Naive thymus-derived CD8-positive, alpha-beta T cell (primary cell): ENCODE data around the gene OXCT2. TPM values are rescaled to one million over a fixed set of nuclear protein-coding genes. Genes with fewer than 3 reads are reported as not detected.
"Not testable (repeated sequence)": the region's sequence is repeated elsewhere in the genome, so short reads cannot be mapped to it uniquely, and the experiment has no call there.

ENCODE experiments used
- ATAC-seq, 2 donors: fragments of 150-1000 bp; cut with Tn5 transposase in 1 of 2; sonication (Bioruptor Pico), chemical (Tn5 transposase) in 1 of 2; 1 replicate in 1 of 2; 2 replicates in 1 of 2; pipeline ENCODE4 v1.10.0; 2021; ENCODE audit warnings: mild to moderate bottlenecking in 2 of 2, moderate library complexity in 2 of 2
- POLR2A ChIA-PET: fragments of 350-600 bp; sonication (Branson Sonifier 250); formaldehyde crosslinking; loops from one replicate; lab custom pipeline; 2021; ENCODE audit warnings: antibody characterized with exemption; lab: Charles Lee
- DNase-seq, 10 donors: peaks; one replicate each; pipeline versions ENCODE4 v3.0.0 to v3.0.0-alpha.2; 2020 to 2022
- H3K27ac Mint-ChIP-seq, 10 donors: one replicate each; pipeline ENCODE4 v1.8.0; 2020 to 2022; ENCODE audit warnings: mild to moderate bottlenecking in 10 of 10, mixed read lengths in 10 of 10, moderate library complexity in 4 of 10, inconsistent platforms in 1 of 10
- H3K27me3 Mint-ChIP-seq, 5 donors: one replicate each; pipeline ENCODE4 v1.8.0; 2021 to 2022; ENCODE audit warnings: mixed read lengths in 5 of 5
- H3K36me3 Mint-ChIP-seq, 3 donors: one replicate each; pipeline ENCODE4 v1.8.0; 2020 to 2022; ENCODE audit warnings: mixed read lengths in 3 of 3, mild to moderate bottlenecking in 2 of 3, inconsistent platforms in 1 of 3
- H3K4me1 Mint-ChIP-seq, 4 donors: one replicate each; pipeline ENCODE4 v1.8.0; 2021 to 2022; ENCODE audit warnings: mixed read lengths in 4 of 4
- H3K4me3 Mint-ChIP-seq, 10 donors: one replicate each; pipeline ENCODE4 v1.8.0; 2020 to 2022; ENCODE audit warnings: mild to moderate bottlenecking in 10 of 10, mixed read lengths in 10 of 10, moderate library complexity in 6 of 10, inconsistent platforms in 1 of 10
- H3K9me3 Mint-ChIP-seq, 9 donors: one replicate each; pipeline ENCODE4 v1.8.0; 2020 to 2022; ENCODE audit warnings: mixed read lengths in 9 of 9, mild to moderate bottlenecking in 3 of 9, inconsistent platforms in 1 of 9, moderate library complexity in 1 of 9
- polyA plus RNA-seq, 3 donors: library from polyadenylated mRNA; unstranded; fragments of 300-500 nt; fragmentation: Illumina TruSeq; gene quantifications; one replicate each; pipeline ENCODE4 v1.2.3, GENCODE V29; 2021
- total RNA-seq, 8 experiments: library from RNA in 2 of 8; stranded (reverse) in 2 of 8; gene quantifications; one replicate each; pipeline ENCODE4 v1.2.3 and lab custom pipeline; 2021 to 2026

Gene OXCT2
- total and polyA plus RNA-seq, 5 experiments from 2014 or later = not detected

DNA sequence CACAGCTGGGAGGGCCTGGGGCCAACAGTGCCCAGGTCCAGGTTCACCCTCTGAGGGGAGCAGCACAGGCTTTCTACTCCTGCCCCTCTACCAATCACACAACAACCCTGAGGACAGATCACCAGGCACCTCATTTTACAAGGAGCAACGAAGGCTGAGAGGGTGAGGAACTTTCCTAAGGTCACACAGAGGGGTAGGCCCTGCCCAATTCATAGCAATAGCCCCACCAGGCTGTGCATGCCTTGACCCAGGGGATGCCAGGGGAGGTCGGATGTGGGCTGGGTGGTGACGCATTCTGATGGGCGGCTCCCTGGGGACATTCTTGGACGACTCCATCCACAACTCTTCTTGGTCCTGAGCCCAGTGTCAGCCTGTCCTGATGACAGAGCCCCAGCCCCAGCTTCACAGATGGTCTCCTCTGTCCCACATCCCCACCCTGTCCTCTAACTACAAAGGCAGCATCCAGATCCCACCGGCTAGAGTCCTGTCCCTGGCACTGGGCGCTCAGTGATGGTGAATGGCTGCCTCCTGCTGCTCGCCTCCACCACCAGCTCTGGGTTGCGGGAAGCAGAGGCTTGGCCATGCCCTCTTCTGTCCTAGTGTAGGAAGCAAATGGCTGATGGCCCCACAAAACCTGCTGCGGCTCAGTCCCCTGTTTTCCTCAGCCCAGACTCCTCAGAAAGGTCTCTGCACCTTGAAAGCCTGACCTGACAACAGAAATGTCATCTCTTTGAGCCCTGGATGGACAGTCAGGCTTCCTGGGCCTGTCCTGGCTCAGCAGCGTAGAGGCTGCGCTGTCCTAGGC is 15.4 kb upstream of the OXCT2 start:
- ATAC-seq, H3K4me1 Mint-ChIP-seq, H3K9me3 Mint-ChIP-seq, POLR2A ChIA-PET, DNase-seq, H3K27ac Mint-ChIP-seq, H3K36me3 Mint-ChIP-seq: not testable (repeated sequence)
- Mint-ChIP-seq H3K27me3 (peaks cover 7 to 29% (median 15%) of the 10 kb centered on the region in 5 donors), H3K4me3 (peak overlapping the region in 9 of 10 donors; percentile 36 to 78 (median 67))

DNA sequence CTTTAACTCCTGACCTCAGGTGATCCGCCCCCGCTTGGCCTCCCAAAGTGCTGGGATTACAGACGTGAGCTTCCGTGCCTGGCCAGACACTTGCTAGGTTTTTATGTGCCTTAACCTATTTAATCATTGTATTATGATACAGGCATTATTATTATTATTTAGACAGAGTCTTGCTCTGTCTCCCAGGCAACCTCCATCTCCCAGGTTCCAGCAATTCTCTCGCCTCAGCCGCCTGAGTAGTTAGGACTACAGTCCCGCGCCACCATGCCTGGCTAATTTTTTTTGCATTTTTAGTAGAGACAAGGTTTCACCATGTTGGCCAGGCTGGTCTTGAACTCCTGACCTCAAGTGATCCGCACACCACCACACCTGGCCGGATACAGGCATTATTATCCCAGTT is 11.5 kb upstream of the OXCT2 start:
- not testable (repeated sequence) for DNase-seq, H3K36me3 Mint-ChIP-seq, H3K9me3 Mint-ChIP-seq, H3K27ac Mint-ChIP-seq, H3K4me1 Mint-ChIP-seq, H3K4me3 Mint-ChIP-seq, ATAC-seq
- POLR2A ChIA-PET = interaction anchor here (0.6 to 0.8 kb wide), 2 partner anchors 21 to 44 kb away, joined by 3 to 6 read pairs; partner anchors contain the start of gene PPIE
- H3K27me3 Mint-ChIP-seq = peaks cover 1 to 20% (median 10%) of the 10 kb centered on the region in 5 donors

DNA sequence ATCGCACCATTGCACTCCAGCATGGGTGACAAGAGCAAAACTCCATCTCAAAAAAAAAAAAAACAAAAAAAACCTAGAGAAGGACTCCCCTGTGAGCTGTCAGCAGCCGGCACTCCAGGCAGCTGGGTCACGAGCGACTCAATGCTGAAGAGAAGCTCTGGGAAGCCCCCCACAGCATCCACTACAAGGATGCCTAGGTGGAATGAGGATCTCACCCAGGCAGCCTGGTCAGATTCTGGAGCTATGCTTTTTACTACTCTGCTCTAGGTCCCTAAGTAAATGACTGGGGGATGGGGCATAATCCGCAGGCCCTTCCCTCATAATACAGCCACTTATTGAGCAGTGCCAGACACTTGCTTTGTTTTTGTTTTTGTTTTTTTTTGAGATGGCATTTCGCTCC is 11.0 kb upstream of the OXCT2 start:
- H3K27ac Mint-ChIP-seq = no peak overlapping the region
- ATAC-seq = no peak
- POLR2A ChIA-PET = interaction anchor here (0.6 kb wide), 1 partner anchor 21 kb away, joined by 6 read pairs; no protein-coding TSS in a partner anchor
- H3K4me1 Mint-ChIP-seq = peaks cover 0 to 2% (median 0%) of the 10 kb centered on the region in 4 donors
- H3K9me3 Mint-ChIP-seq = no peaks in the 10 kb centered on the region
- no peak for DNase-seq
- H3K36me3 Mint-ChIP-seq = no peaks in the 10 kb centered on the region
- H3K4me3 Mint-ChIP-seq = no peak overlapping the region
- H3K27me3 Mint-ChIP-seq = peaks cover under 1 to 14% (median 8%) of the 10 kb centered on the region in 5 donors

DNA sequence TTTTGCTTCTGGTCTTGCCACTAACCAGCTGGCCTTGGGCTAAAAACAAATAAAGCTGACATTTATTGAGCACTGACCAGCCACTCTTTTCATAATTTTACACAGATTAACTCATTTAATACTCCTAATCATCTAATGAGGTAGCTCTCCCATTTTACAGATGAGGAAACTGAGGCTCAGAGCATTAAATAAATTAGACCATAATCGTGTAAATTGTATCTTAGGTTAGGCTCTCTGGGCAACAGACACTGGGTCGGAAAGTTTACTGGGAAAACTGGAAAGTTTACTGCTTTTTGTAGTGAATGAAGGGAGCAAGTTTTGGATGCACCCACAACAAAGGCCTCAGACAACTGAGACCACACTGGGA is 10.2 kb upstream of the OXCT2 start:
- DNase-seq = no peak
- Mint-ChIP-seq H3K4me3 (no peak overlapping the region), H3K36me3 (no peaks in the 10 kb centered on the region), H3K4me1 (peaks cover 0 to 2% (median under 1%) of the 10 kb centered on the region in 4 donors), H3K27me3 (peaks cover 0 to 8% (median 4%) of the 10 kb centered on the region in 5 donors), H3K27ac (no peak overlapping the region), H3K9me3 (no peaks in the 10 kb centered on the region)
- POLR2A ChIA-PET = no interaction called here
- ATAC-seq = no peak

DNA sequence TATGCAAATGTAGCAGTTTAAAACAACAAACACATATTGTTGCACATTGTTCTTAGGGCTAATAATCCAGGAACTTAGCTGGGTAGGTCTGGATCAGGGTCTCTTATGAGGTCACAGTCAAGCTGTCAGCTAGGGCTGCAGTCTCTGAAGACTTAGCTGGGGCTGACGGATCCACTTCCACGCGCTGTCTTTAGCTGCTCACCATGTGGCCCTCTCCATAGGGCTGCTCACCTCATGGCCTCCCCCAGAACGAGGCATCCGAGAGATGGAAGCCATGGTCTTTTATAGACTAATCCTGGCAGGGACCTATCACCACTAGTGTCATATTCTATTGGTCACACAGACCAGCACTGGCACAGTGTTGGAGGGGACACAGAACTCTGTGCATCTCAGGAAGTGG is 8.7 kb upstream of the OXCT2 start:
- peaks cover 0 to 8% (median 2%) of the 10 kb centered on the region in 5 donors for H3K27me3 Mint-ChIP-seq
- peak overlapping the region in 1 of 10 donors; percentile 10 for H3K27ac Mint-ChIP-seq
- H3K4me3 Mint-ChIP-seq = no peak overlapping the region
- H3K9me3 Mint-ChIP-seq = no peaks in the 10 kb centered on the region
- no peak for ATAC-seq
- POLR2A ChIA-PET = no interaction called here
- no peak for DNase-seq
- no peaks in the 10 kb centered on the region for H3K36me3 Mint-ChIP-seq
- peaks cover 0 to 3% (median under 1%) of the 10 kb centered on the region in 4 donors for H3K4me1 Mint-ChIP-seq

DNA sequence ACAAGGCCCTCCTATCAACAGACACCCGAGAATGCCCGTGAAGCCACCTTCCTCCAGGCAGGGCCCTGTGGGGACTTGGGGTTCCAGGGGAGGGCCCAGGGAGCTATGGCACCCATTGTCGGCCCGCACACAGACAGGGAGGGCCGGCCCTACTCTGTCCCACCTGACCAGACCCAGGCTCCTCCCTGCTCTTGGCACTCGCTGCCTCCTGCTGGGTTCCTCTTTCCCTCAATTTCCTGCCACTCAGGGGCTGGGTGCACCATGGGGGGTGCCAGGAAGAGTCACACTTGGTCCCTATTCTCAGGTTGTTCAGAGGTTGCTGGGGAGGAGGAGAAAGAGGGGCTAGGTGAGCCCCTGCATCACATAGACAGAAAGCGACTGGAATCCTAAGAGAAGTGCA is 8.0 kb upstream of the OXCT2 start:
- H3K9me3 Mint-ChIP-seq = no peaks in the 10 kb centered on the region
- H3K27ac Mint-ChIP-seq = peak overlapping the region in 2 of 10 donors; percentile 8 to 10
- peaks cover 0 to 8% (median 2%) of the 10 kb centered on the region in 5 donors for H3K27me3 Mint-ChIP-seq
- POLR2A ChIA-PET = no interaction called here
- no peaks in the 10 kb centered on the region for H3K36me3 Mint-ChIP-seq
- no peak for ATAC-seq
- no peak overlapping the region for H3K4me3 Mint-ChIP-seq
- H3K4me1 Mint-ChIP-seq = peaks cover 0 to 3% (median under 1%) of the 10 kb centered on the region in 4 donors
- DNase-seq = no peak

DNA sequence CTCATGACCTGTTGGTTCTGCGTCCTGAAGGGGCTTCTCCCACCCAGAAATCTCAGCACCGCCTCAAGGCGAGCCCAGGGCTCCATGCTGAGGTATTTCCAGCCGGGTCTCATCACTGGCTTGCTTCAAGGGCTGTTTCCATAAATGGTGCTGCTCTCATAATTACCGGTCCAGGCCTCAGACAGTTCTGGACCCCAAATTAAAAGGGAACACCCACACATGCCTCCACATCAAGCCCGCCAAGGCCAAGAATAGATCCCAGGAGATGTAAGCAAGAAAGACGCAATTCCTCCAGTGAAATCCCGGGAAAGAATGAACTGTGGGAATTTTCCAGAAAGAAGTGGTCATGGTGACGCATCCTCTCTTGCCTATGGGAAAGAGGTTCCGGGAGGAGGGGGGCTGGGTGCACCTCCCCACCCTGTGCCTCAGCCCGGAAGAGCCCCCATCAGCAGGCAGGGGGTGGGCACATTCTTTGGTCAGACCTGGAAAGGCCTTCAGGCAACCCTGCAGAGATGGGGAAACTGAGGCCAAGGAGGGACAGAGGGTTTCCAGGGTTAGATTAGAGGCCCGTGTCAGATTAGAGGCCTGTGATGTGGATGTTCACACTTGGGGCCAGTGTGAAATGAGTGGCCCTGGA is 7.4 kb upstream of the OXCT2 start:
- H3K9me3 Mint-ChIP-seq, H3K4me1 Mint-ChIP-seq, DNase-seq, H3K27ac Mint-ChIP-seq, H3K4me3 Mint-ChIP-seq, ATAC-seq, H3K36me3 Mint-ChIP-seq, H3K27me3 Mint-ChIP-seq, POLR2A ChIA-PET: not testable (repeated sequence)

DNA sequence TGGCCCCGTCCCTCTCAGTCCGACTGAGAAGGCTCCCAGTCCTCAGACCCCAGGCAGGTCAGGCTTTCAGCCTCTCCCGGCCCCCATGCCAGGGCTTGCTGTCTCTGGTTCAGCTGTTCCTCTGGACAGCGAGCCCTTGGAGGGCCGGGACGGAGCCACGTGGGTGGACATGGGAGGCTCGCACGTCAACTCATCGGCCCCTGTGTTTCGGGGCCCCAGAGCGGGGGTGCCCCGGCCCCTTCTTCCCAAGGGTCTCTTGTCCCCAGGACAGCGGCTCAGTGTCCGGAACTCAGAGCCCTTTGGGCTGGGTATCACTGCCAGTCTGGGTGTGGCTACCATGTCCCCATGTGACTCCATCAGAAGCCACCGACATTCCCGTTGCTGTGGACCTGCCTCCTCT is 6.7 kb upstream of the OXCT2 start:
- POLR2A ChIA-PET, H3K9me3 Mint-ChIP-seq, H3K27ac Mint-ChIP-seq, H3K4me3 Mint-ChIP-seq, DNase-seq, H3K36me3 Mint-ChIP-seq, H3K4me1 Mint-ChIP-seq, H3K27me3 Mint-ChIP-seq, ATAC-seq: not testable (repeated sequence)

DNA sequence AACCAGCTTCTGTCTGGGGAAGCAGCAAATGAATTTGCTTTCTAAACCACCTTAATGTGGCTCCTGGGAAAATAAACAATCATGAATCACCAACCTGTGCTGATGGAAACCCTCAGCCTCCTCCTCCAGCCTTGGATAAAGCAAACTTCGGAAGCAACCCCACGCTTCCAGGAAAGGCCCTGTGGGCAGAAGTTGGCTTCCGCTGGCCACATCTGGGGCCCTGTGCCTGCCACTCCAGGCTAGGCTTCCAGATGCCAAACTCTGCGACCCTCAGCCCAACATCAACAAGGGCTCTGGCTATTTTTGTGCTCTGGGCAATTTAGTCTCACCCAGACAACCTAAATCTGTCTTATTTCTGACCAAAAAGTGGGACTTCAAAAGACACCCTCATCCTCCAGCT is 6.2 kb upstream of the OXCT2 start:
- H3K27ac Mint-ChIP-seq = no peak overlapping the region
- H3K4me3 Mint-ChIP-seq = no peak overlapping the region
- H3K27me3 Mint-ChIP-seq = peaks cover 0 to 8% (median 2%) of the 10 kb centered on the region in 5 donors
- H3K4me1 Mint-ChIP-seq = peaks cover 0 to 3% (median under 1%) of the 10 kb centered on the region in 4 donors
- H3K36me3 Mint-ChIP-seq = no peaks in the 10 kb centered on the region
- no peak for ATAC-seq
- POLR2A ChIA-PET = interaction anchor here (0.5 kb wide), 1 partner anchor 103 kb away, joined by 6 read pairs; no protein-coding TSS in a partner anchor
- no peaks in the 10 kb centered on the region for H3K9me3 Mint-ChIP-seq
- no peak for DNase-seq

DNA sequence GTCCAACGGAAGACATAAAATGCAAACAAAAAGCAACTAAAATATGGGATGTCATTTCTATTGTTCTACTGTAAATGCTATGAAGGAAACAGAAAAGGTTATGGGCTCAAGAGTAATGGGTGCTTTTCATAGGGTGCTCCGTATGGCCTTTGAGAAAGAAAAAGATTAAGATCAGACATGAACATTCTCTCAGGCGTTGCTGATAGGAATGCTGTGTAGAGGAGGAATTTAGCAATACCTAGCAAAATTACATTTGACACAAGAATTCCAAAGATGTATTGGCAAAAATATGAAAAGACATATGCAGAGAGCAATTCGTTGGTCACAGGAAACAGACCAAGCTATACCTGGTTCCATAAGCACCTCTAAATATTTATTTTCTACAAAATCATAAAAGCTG is 5.7 kb upstream of the OXCT2 start:
- no peak overlapping the region for H3K4me3 Mint-ChIP-seq
- DNase-seq (no peak), ATAC-seq (no peak)
- H3K27ac Mint-ChIP-seq = no peak overlapping the region
- no peaks in the 10 kb centered on the region for H3K36me3 Mint-ChIP-seq
- peaks cover 0 to 3% (median under 1%) of the 10 kb centered on the region in 4 donors for H3K4me1 Mint-ChIP-seq
- H3K27me3 Mint-ChIP-seq = peaks cover 0 to 8% (median 2%) of the 10 kb centered on the region in 5 donors
- no peaks in the 10 kb centered on the region for H3K9me3 Mint-ChIP-seq
- POLR2A ChIA-PET = interaction anchor here (0.5 kb wide), 1 partner anchor 103 kb away, joined by 6 read pairs; no protein-coding TSS in a partner anchor

DNA sequence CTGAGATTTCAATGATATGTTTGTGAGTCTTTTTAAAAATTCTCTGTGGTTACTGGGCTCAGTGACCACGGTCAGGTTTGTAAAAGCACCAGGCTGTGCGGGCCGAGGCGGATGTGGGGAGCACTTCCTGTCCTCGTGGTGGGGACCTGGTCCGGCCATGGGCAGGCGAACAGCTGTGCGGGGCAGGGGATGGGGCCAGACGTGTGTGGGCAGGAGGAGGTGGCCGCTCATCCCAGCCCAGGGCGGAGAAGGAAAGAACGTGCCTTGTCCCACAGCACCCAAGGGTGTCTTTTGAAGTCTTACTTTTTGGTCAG is 5.2 kb upstream of the OXCT2 start:
- peaks cover 0 to 3% (median under 1%) of the 10 kb centered on the region in 4 donors for H3K4me1 Mint-ChIP-seq
- H3K27me3 Mint-ChIP-seq = peaks cover 0 to 8% (median 2%) of the 10 kb centered on the region in 5 donors
- H3K36me3 Mint-ChIP-seq = no peaks in the 10 kb centered on the region
- ATAC-seq = no peak
- POLR2A ChIA-PET = no interaction called here
- no peak for DNase-seq
- no peak overlapping the region for H3K4me3 Mint-ChIP-seq
- H3K27ac Mint-ChIP-seq = no peak overlapping the region
- no peaks in the 10 kb centered on the region for H3K9me3 Mint-ChIP-seq

DNA sequence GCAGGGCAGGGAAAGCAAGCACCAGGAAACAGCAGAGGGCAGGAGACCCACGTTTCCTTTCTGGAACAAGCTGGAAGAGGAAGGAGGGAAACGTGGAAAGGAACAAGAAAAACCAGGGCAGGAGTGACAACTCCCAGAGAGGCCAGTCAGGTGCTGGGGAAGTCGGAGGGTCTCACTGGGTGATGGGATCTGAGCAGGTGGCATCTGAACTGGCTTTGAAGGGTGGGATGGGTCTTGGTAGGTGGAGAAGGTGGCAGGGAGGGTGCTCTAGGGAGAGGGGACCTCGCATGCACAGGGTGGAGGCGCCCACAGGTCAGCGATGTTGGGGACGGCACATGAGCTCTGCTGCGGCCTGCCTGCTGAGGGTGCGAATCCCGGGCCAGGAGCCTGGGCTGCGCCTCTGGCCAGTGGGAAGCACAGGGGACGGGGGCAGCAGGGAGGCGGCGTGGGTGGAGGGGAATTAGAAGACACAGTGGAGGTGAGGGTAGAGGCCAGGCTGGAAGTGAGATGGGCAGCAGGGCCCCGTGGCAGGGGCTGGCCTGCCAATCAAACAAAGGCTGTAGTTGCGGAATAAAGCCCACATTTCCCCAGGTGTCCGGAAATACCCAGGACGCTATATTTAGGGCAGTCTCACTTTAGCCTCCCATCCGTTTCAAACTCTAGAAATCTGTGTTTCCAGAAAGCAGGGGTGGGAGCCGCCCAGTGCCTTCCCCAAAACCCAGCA is 4.7 kb upstream of the OXCT2 start:
- POLR2A ChIA-PET, H3K27ac Mint-ChIP-seq, H3K27me3 Mint-ChIP-seq, DNase-seq, H3K4me3 Mint-ChIP-seq, H3K9me3 Mint-ChIP-seq, ATAC-seq, H3K4me1 Mint-ChIP-seq, H3K36me3 Mint-ChIP-seq: not testable (repeated sequence)

DNA sequence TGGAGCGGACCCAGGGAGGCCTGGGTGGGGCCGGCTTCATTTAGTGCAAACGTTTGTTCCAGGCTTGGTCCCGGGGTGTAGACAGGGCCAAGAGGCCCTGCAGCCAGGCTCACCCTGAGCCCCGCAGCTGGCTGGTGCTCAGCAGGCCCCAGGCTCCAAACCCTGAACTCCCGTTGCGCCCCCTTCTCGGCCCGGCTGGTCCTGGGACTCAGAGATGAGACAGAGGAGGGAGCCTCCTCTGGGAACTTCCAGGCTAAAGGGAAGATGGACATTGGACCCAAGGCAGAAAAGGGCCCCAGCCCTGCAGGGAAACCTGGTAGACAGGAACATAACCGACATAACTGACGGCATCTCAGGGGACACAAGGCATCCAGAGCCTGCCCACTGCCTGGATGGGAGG is 4.0 kb upstream of the OXCT2 start:
- not testable (repeated sequence) for H3K4me1 Mint-ChIP-seq, ATAC-seq, H3K27me3 Mint-ChIP-seq

More for the DNA sequence above, 4.0 kb upstream of the OXCT2 start:
- DNase-seq, H3K9me3 Mint-ChIP-seq, POLR2A ChIA-PET, H3K4me3 Mint-ChIP-seq, H3K36me3 Mint-ChIP-seq, H3K27ac Mint-ChIP-seq: not testable (repeated sequence)
